Measurements from ENCODE around the gene SERPINA7.
"Not testable (repeated sequence)": the region's sequence is repeated elsewhere in the genome, so short reads cannot be mapped to it uniquely, and the experiment has no call there.

The SERPINA7 gene

DNA sequence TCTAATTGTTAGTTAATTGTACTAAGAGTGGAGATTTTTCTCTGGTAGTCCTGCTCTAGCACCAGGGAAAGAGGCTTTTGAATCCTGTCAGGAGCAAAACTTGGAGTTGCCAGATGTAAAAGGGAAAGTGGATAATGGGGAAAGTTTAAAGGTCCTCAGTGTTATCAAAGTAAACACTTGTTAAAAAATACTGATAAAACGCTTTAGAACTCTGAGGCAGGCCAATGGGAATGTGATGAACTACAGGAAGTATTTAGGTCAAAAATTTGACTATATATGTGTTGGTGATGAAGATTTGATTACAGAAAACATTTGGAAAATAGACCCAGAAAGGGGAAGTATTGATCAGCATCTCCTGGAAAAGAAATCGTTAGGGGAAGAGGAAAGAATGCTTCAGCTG, 32.8 kb downstream of the SERPINA7 start:
- TF ChIP-seq, protein P1, sequence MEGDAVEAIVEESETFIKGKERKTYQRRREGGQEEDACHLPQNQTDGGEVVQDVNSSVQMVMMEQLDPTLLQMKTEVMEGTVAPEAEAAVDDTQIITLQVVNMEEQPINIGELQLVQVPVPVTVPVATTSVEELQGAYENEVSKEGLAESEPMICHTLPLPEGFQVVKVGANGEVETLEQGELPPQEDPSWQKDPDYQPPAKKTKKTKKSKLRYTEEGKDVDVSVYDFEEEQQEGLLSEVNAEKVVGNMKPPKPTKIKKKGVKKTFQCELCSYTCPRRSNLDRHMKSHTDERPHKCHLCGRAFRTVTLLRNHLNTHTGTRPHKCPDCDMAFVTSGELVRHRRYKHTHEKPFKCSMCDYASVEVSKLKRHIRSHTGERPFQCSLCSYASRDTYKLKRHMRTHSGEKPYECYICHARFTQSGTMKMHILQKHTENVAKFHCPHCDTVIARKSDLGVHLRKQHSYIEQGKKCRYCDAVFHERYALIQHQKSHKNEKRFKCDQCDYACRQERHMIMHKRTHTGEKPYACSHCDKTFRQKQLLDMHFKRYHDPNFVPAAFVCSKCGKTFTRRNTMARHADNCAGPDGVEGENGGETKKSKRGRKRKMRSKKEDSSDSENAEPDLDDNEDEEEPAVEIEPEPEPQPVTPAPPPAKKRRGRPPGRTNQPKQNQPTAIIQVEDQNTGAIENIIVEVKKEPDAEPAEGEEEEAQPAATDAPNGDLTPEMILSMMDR (IDR thresholded peaks at IDR 0.05; ENCODE audit: borderline replicate concordance, extremely low read depth, low read length, poor library complexity, severe bottlenecking): no peak
- no peak for TF ChIP-seq EZH2 (IDR thresholded peaks at IDR 0.05; ENCODE audit: borderline replicate concordance, low read depth, low read length, severe bottlenecking)

DNA sequence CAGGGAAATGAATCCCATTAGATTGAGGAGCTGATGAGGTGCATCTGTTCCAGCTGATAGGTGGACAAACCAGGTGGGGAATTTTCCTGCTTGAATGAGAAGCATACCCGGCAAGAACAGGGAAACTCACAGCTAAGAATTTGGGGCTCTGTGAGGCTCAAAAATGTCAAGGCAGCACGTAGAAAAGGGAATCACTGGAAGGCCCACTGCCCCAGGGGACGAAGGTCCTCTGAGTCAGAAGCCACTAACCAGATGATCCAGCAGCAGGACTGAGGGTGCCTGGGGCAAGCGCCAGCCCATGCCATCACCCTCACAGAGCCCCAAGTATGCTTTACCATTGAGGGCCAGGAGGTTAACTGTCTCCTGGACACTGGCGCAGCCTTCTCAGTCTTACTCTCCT, 37.9 kb downstream of the SERPINA7 start:
- not testable (repeated sequence) for DNase-seq; ATAC-seq (ENCODE audit: insufficient read depth, low read depth); H3K79me2 ChIP-seq (ENCODE audit: insufficient read depth, low read length); H3K9ac ChIP-seq (ENCODE audit: low read depth, low read length); H3K4me2 ChIP-seq (ENCODE audit: insufficient read depth, low read length); H3K9me3 ChIP-seq (ENCODE audit: insufficient read depth, low read length, severe bottlenecking); H3K27ac ChIP-seq (ENCODE audit: low read length); H3K36me3 ChIP-seq (ENCODE audit: insufficient read depth, low read length); H3K27me3 ChIP-seq (ENCODE audit: insufficient read depth, low read length, poor library complexity); H3K4me1 ChIP-seq (ENCODE audit: insufficient read depth, low read length); H2AFZ ChIP-seq (ENCODE audit: low read depth, low read length); H3K4me3 ChIP-seq (ENCODE audit: low read depth in 1 of 2, low read length in 2 of 2); H4K20me1 ChIP-seq (ENCODE audit: insufficient read depth, low read length)

More for the DNA sequence above, 32.8 kb downstream of the SERPINA7 start:
- Histone ChIP-seq H2AFZ (ENCODE audit: low read depth, low read length) (no peak overlapping the region), H3K27ac (ENCODE audit: low read length) (no peak overlapping the region), H3K79me2 (ENCODE audit: insufficient read depth, low read length) (no peaks in the 10 kb centered on the region), H3K4me3 (ENCODE audit: low read depth in 1 of 2, low read length in 2 of 2) (no peak overlapping the region), H3K27me3 (ENCODE audit: insufficient read depth, low read length, poor library complexity) (no peaks in the 10 kb centered on the region), H3K9ac (ENCODE audit: low read depth, low read length) (no peak overlapping the region), H3K36me3 (ENCODE audit: insufficient read depth, low read length) (no peaks in the 10 kb centered on the region), H3K4me1 (ENCODE audit: insufficient read depth, low read length) (no peaks in the 10 kb centered on the region), H3K9me3 (ENCODE audit: insufficient read depth, low read length, severe bottlenecking) (no peaks in the 10 kb centered on the region), H4K20me1 (ENCODE audit: insufficient read depth, low read length) (no peaks in the 10 kb centered on the region), H3K4me2 (ENCODE audit: insufficient read depth, low read length) (no peak overlapping the region)
- ATAC-seq (ENCODE audit: insufficient read depth, low read depth): no peak
- no peak for DNase-seq

DNA sequence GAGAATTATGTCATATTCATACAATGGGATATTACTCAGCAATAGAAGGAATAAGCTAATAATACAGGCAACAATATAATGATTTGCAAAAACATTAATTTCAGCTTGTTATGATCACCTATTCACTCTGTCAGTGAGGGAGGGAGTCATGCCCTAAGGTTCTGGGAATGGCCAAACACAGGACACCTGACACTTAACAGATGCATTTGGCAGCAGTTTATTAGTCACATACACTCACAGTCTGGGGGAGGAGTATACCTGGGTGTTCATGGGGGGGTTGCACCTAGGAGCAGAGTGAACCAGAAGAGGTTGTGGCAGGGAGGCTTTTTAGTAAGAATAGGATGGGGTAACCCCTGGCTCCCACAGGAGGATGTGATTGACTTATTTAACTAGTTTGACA, 38.3 kb downstream of the SERPINA7 start:
- H3K27ac ChIP-seq (ENCODE audit: low read length): no peak overlapping the region
- H3K4me1 ChIP-seq (ENCODE audit: insufficient read depth, low read length): no peaks in the 10 kb centered on the region
- no peak overlapping the region for H3K4me3 ChIP-seq (ENCODE audit: low read depth in 1 of 2, low read length in 2 of 2)
- H3K79me2 ChIP-seq (ENCODE audit: insufficient read depth, low read length): no peaks in the 10 kb centered on the region
- H3K9ac ChIP-seq (ENCODE audit: low read depth, low read length): no peak overlapping the region
- no peak overlapping the region for H3K4me2 ChIP-seq (ENCODE audit: insufficient read depth, low read length)
- no peak overlapping the region for H2AFZ ChIP-seq (ENCODE audit: low read depth, low read length)
- DNase-seq (no peak), ATAC-seq (ENCODE audit: insufficient read depth, low read depth) (no peak)
- H3K27me3 ChIP-seq (ENCODE audit: insufficient read depth, low read length, poor library complexity): no peaks in the 10 kb centered on the region
- TF ChIP-seq, protein P1 (IDR thresholded peaks at IDR 0.05; ENCODE audit: borderline replicate concordance, extremely low read depth, low read length, poor library complexity, severe bottlenecking): no peak
- TF ChIP-seq EZH2 (IDR thresholded peaks at IDR 0.05; ENCODE audit: borderline replicate concordance, low read depth, low read length, severe bottlenecking): no peak
- no peaks in the 10 kb centered on the region for H3K36me3 ChIP-seq (ENCODE audit: insufficient read depth, low read length)
- no peaks in the 10 kb centered on the region for H3K9me3 ChIP-seq (ENCODE audit: insufficient read depth, low read length, severe bottlenecking)
- no peaks in the 10 kb centered on the region for H4K20me1 ChIP-seq (ENCODE audit: insufficient read depth, low read length)

GRCh38 chrX:105999294-105999693, 39.2 kb downstream of the SERPINA7 start:
- Histone ChIP-seq H4K20me1 (ENCODE audit: insufficient read depth, low read length) (no peaks in the 10 kb centered on the region), H3K27ac (ENCODE audit: low read length) (no peak overlapping the region), H3K79me2 (ENCODE audit: insufficient read depth, low read length) (no peaks in the 10 kb centered on the region), H2AFZ (ENCODE audit: low read depth, low read length) (no peak overlapping the region), H3K9ac (ENCODE audit: low read depth, low read length) (no peak overlapping the region), H3K36me3 (ENCODE audit: insufficient read depth, low read length) (no peaks in the 10 kb centered on the region), H3K9me3 (ENCODE audit: insufficient read depth, low read length, severe bottlenecking) (no peaks in the 10 kb centered on the region), H3K4me2 (ENCODE audit: insufficient read depth, low read length) (no peak overlapping the region), H3K4me1 (ENCODE audit: insufficient read depth, low read length) (no peaks in the 10 kb centered on the region), H3K4me3 (ENCODE audit: low read depth in 1 of 2, low read length in 2 of 2) (no peak overlapping the region), H3K27me3 (ENCODE audit: insufficient read depth, low read length, poor library complexity) (no peaks in the 10 kb centered on the region)
- DNase-seq (no peak), ATAC-seq (ENCODE audit: insufficient read depth, low read depth) (no peak)
- TF ChIP-seq, protein P1 (IDR thresholded peaks at IDR 0.05; ENCODE audit: borderline replicate concordance, extremely low read depth, low read length, poor library complexity, severe bottlenecking): no peak
- TF ChIP-seq EZH2 (IDR thresholded peaks at IDR 0.05; ENCODE audit: borderline replicate concordance, low read depth, low read length, severe bottlenecking): no peak

DNA sequence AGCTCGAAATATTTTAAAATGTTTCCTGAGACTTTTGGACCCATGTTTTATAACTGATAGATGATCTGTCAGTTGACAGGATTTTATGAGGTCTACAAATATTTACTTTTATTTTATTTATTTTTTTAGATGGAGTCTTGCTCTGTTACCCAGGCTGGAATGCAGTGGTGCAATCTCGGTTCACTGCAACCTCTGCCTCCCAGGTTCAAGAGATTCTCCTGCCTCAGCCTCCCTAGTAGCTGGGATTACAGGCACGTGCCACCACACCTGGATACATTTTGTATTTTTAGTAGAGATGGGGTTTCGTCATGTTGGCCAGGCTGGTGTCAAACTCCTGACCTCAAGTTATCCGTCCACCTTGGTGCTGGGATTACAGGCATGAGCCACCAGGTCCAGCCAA, 50.0 kb downstream of the SERPINA7 start:
- not testable (repeated sequence) for DNase-seq; H4K20me1 ChIP-seq (ENCODE audit: insufficient read depth, low read length); H3K27ac ChIP-seq (ENCODE audit: low read length); H3K9ac ChIP-seq (ENCODE audit: low read depth, low read length); H3K4me1 ChIP-seq (ENCODE audit: insufficient read depth, low read length); H3K36me3 ChIP-seq (ENCODE audit: insufficient read depth, low read length); H3K27me3 ChIP-seq (ENCODE audit: insufficient read depth, low read length, poor library complexity); H3K9me3 ChIP-seq (ENCODE audit: insufficient read depth, low read length, severe bottlenecking); H3K4me3 ChIP-seq (ENCODE audit: low read depth in 1 of 2, low read length in 2 of 2); H3K79me2 ChIP-seq (ENCODE audit: insufficient read depth, low read length); H2AFZ ChIP-seq (ENCODE audit: low read depth, low read length); H3K4me2 ChIP-seq (ENCODE audit: insufficient read depth, low read length); ATAC-seq (ENCODE audit: insufficient read depth, low read depth)

Measured in DND-41 (cell line).